Suprapubic skin (tissue), 3 donors: Measurements from ENCODE around the gene TTC38.

ENCODE experiments used
- CTCF ChIP-seq, 2 donors: fragments of 200-600 bp in 1 of 2; fragments of 450-650 bp in 1 of 2; sonication (generic) in 1 of 2; IDR thresholded peaks; one replicate each; pipeline ENCODE4 v1.5.1; 2016 to 2019; ENCODE audit warnings: antibody characterized with exemption in 2 of 2, mild to moderate bottlenecking in 1 of 2, moderate library complexity in 1 of 2
- POLR2AphosphoS5 ChIP-seq, 3 donors: sonication (generic); formaldehyde crosslinking; IDR thresholded peaks; one replicate each; pipeline ENCODE4 v1.6.1; 2017; ENCODE audit warnings: antibody characterized with exemption in 3 of 3

- TF ChIP-seq POLR2AphosphoS5 (IDR thresholded peaks at IDR 0.05), result no peak
- TF ChIP-seq CTCF (IDR thresholded peaks at IDR 0.05), result no peak
These were observed 29.5 kb downstream of the TTC38 start for GRCh38 chr22:46297151-46297812.
